Measurements from ENCODE around the gene TMC1.
"Not testable (repeated sequence)": the region's sequence is repeated elsewhere in the genome, so short reads cannot be mapped to it uniquely, and the experiment has no call there.

The TMC1 gene

DNA sequence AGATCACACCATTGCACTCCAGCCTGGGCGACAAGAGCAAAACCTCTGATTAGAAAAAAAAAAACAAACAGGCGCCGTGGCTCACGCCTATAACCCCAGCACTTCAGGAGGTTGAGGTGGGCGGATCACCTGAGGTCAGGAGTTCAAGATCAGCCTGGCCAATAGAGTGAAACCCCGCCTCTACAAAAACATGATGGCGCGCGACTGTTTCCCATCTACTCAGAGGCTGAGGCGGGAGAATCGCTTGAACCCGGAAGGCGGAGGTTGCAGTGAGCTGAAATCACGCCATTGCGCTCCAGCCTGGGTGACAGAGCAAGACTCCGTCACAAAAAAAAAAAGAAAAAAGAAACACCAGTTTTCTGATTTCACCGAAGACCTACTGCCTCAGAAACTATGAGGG lies at the start of gene TMC1:
TSS of gene TMC1 (plus strand) at position 193 of the 400 bp plus-strand sequence. CDS start 127,041 bp downstream, outside the sequence.
- not testable (repeated sequence) for H3K4me3 ChIP-seq (ENCODE audit: low read depth, low read length); DNase-seq (ENCODE audit: low read depth)

DNA sequence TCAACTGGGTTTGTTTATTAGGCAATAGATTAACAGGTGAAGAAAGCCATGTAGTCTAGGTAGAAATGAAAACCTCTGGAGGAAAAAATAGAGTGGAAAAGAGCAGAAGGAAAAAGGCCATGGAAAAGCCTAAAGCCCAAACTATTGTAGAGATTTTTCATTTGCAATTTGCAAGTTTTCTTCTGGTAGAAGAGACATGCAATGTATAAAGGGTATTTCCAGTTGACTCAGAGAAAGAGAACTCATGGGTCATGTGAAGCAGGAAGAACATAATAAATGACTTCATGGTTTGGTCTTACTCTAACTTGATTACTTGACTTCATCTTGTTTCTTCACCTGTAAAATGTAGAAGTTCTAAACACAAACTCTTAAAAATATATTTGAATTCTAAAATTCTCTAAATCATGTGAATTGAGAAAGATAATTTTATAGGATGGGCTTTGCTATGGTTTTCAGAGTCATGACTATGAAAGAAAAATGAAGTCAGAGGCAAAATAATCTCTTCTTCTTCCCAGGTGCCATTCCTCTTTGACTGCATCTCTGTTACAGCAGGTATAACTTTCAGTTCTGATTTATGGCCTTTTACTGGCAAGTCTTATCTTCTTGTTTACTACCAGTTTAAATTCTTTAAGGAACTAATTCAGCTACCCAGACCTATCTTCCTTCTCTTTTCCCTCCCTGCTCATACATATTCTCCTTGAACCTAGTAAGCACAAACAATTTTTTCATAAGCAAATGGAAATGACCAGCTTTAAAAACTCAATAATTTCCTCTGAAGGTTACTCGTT lies 47.7 kb upstream of the TMC1 start:
- H3K4me3 ChIP-seq (ENCODE audit: low read depth, low read length) = no peak overlapping the region
- DNase-seq (ENCODE audit: low read depth) = peak; percentile 33

DNA sequence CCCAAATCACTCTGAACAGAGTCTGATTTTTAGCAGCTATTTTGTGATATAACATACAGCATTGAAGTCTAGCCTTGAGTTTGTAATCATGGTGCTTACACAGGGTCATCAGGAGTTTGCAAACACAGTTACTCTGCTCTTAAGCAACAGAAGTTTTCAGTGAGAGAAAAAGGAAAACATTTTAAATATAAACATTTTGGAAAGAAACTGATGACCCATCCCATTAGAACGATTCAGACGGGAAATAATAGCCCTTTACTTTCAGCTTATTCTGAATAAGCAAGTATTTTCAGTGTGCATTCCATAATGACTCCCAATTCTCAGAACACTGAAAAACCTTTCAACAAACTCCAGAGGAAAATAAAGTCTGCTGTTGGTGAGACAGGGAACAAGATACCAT lies 46.7 kb upstream of the TMC1 start:
- DNase-seq (ENCODE audit: low read depth) = no peak
- no peak overlapping the region for H3K4me3 ChIP-seq (ENCODE audit: low read depth, low read length)

DNA sequence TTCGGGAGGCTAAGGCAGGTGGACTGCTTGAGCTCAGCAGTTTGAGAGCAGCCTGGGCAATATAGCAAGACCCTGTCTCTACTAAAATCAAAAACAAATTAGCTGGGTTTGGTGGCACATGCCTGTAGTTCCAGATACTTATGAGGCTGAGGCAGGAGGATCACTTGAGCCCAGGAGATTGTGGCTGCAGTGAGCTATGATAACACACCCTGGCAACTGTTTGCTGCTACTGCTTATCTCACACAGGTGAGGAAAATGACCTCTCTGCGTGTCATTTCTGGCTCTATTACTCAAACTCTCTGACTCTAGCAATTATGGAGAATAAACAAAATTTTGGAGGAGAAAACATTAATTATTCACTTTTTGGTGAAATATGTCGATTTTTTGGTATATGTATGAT lies 45.3 kb upstream of the TMC1 start:
- DNase-seq (ENCODE audit: low read depth) = no peak
- H3K4me3 ChIP-seq (ENCODE audit: low read depth, low read length) = no peak overlapping the region

DNA sequence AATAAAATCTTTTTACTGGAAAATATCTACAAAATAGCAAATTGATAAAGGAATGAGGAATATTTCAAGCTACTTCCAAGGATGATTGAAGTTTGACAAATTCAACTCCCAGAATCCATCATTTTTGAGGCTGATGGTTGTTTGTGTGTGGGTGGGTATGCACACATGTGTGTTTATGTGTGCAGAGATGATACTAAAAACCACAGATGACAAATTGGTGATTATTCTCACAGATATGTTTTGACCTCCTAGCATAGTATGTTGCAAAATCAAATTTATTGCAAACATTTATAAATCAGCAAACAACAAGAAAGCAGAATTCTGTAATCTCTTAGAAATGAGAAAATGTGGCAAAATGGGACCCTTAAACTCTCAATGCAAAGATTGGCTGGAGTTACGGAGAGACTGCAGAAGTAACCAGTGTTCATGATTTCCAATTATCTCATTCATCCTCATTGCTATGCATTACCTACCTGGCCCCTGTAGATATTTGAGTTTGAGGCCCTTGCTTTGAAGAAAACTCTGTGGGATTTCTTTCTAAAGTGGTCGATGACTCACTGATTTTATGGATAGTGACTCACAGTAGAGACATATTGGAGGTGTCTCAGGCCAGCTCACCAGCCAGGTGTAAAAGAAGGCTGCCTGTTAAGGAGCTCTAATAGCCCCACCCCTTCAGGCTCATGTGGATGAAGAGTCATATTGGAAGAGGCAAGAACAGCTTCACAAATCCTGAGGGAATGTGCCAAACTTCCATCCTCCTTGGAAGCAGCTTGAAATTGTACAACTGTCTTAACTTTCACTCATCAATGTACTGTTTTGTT lies 44.6 kb upstream of the TMC1 start:
- DNase-seq (ENCODE audit: low read depth) = peak; percentile 25
- no peak overlapping the region for H3K4me3 ChIP-seq (ENCODE audit: low read depth, low read length)

DNA sequence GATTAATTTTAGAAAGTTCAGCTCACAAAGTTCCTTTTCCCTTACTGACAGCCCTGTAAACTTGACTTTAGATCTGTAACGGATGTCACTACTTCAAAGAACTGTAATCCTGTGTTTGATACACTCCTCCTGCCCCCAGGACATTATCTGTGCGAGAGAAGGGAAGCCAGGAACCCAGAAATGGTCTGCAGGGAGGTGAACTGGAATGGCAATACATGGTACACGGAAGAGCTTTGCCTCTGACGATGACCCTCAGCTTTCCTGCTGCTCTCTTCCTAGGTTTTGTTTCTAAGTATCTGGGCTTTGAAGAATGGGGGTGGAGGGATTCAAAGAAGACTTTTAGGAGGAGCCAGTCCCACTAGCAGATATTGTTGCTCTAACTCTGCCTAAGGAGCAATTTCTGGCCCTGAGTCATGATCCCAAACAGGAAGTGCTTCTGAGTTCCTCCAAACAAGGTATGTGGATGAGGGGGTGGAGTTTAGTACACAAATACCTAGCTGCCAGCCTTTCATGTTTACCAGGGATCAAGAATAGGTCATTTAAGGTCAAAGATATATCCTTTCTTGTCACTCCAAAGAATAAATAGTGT lies 43.4 kb upstream of the TMC1 start:
- no peak overlapping the region for H3K4me3 ChIP-seq (ENCODE audit: low read depth, low read length)
- no peak for DNase-seq (ENCODE audit: low read depth)

DNA sequence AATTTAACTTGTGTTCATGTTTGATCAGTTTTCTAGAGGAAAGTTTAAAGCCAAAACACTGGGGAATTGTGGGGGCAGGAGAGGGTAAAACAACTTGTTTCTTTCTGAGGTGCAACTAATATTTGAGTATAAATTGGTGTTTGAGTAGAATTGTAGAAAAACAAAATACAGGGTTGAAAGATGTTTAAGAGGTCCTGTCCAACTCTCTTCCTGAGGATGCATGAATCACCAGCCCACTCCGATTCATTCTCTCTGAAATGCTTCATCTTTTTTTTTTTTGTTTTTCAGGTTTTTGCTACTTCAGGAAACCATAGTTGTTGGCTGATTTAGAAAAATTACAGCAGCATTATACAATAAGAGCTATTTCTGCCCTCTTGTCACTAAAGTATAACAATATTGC lies 42.4 kb upstream of the TMC1 start:
- DNase-seq (ENCODE audit: low read depth) = no peak

DNA sequence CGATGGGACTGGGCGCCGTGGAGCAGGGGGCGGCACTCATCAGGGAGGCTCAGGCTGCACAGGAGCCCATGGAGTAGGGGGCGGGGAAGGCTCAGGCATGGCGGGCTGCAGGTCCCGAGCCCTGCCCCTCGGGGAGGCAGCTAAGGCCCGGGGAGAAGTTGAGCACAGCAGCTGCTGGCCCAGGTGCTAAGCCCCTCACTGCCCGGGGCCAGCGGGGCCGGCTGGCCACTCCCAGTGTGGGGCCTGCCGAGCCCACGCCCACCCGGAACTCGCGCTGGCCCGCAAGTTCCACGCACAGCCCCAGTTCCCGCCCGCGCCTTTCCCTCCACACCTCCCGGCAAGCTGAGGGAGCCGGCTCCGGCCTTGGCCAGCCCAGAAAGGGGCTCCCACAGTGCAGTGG lies 41.1 kb upstream of the TMC1 start:
- DNase-seq (ENCODE audit: low read depth); H3K4me3 ChIP-seq (ENCODE audit: low read depth, low read length): not testable (repeated sequence)

More for the DNA sequence above, 42.4 kb upstream of the TMC1 start:
- no peak overlapping the region for H3K4me3 ChIP-seq (ENCODE audit: low read depth, low read length)

DNA sequence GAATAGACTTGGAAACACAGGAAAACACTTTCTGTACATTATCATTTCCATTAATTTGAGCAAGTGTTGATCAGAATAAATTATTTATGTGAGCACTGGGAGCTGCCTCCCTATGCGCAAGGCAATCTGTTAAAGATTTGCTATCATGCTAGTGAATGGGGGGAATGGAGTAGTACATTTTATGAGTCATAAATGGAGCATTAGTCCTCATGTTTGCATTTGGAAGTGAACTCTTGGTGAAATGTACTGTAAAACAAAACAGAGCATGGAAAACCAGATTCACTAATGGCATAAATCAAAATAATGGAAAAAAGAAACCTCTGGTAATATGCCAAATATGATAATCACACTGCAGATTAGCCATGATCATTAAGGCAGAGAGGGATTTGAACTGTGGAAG lies 40.5 kb upstream of the TMC1 start:
- H3K4me3 ChIP-seq (ENCODE audit: low read depth, low read length) = no peak overlapping the region
- no peak for DNase-seq (ENCODE audit: low read depth)

DNA sequence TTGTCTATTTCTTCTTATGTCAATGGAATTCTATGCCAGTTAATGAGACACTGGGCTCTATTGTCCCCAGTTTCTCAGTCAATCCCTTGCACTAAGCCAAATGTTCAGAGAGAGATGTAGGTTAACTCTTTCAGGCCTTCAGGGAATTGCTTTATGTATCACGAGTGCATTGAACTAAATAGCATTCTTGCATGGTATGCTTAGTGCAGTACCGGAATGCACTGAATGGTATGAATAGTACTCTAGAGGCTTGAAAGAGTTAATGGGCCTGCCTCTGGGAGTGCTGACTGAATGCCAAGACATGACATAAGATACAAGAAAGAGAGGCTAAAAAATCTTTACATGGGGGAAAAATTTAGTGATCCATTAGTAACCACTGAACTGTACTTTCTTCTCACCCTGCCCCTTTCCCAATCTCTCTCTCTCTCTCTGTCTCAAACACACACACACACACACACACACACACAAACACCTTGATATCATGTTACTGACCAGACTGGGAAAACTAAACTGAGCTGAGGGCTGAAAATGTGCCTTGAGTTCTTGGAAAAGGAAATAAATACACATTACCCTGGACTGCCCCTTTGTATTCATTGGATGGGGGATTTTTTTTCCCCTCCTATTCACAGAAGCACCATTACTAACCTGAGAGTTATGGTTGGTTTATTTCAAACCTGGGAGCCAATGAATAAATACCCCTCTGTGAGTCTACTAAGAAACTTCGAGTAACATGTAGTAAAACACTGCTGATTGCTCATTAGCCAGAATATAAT lies 35.4 kb upstream of the TMC1 start:
- no peak overlapping the region for H3K4me3 ChIP-seq (ENCODE audit: low read depth, low read length)
- no peak for DNase-seq (ENCODE audit: low read depth)

DNA sequence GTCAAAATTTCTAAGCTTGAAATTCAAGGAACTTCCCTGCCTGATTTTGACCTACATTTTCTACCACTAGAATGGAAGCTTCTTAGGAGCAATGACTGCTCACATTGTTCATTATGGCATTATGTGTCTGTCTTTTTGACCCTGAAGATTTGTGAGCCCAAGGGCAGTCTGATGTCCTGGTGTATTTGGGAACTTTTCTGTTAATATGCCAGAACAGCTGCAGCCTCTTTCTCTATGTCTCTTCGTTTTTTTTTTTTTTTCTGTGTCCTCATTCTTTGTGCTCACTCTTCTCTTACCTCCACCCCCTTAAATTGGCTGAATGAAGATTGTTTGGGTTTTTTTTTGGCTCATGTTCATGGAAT lies 34.8 kb upstream of the TMC1 start:
- DNase-seq (ENCODE audit: low read depth) = no peak
- H3K4me3 ChIP-seq (ENCODE audit: low read depth, low read length) = no peak overlapping the region

DNA sequence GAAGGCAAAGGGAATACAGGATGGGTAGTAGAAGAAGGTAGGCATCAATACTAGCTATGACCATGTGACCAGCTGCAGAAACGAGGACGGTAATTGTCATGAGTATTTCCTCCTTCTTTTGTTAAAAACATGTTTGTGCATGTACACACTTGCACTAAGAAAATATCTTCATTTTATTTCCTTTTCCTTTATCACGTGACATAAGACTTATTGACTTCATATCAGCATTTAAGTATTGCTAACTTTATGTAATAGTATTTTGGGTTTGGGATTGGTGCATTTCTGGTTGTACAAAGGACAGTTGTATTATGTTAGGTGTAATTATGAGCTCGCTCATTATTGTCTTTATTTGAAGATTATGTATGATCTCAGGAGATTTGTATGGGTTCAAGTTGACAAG lies 33.7 kb upstream of the TMC1 start:
- not testable (repeated sequence) for DNase-seq (ENCODE audit: low read depth); H3K4me3 ChIP-seq (ENCODE audit: low read depth, low read length)

DNA sequence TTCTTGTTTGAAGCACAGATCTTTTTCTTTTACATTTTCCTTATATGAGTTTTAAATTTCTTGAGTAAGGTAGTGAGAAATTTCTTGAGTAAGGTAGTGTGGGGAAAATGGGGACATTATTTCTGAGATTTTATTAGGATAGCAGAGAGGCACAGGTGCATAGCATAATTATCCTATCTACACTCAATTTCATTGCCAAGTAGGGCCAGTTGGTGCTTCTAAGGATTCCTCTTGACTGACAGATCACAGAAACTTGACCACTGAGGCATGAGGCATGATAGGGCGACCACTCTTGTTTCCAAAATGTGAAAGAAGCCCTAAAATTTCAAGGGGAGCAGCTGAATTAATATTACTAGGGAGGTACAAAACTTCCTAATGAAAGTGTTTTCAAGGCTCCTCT lies 31.4 kb upstream of the TMC1 start:
- DNase-seq (ENCODE audit: low read depth) = no peak
- H3K4me3 ChIP-seq (ENCODE audit: low read depth, low read length) = no peak overlapping the region

DNA sequence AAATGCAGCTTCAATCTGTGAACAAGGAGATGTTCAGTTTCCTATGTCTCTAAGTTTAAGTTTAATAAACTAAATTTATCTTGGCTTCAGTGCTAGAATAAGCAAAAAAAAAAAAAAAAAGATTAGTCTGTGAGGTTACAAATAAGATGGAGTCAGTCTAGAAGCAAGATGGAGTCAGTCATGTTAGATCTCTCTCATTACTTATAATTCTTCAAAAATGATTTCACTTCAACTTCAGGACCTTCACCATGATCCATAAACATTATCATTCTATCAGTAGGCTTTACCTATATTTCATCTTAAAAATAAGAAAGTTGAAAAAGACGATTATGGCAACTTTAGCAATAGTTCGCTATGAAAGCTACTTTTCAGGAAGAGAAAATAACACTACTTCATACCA lies 30.2 kb upstream of the TMC1 start:
- no peak for DNase-seq (ENCODE audit: low read depth)
- no peak overlapping the region for H3K4me3 ChIP-seq (ENCODE audit: low read depth, low read length)

DNA sequence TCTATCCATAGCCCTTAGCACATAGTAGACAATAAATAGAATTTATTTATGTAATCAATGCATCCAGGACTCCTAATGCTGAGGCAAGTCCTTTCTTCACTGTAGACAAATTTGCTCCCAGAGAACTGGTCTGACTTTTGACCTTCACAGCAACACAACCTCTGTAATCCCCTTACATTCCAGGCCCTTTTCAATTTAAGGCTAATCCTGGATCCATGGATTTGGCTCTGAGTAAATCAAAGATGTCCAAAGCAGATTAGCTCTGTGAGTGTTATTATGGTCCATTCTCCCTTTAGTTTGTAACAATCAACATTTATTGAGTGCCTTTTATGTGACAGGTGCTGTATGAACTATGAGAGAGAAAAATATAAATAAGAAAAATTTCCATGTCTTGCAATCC lies 27.4 kb upstream of the TMC1 start:
- DNase-seq (ENCODE audit: low read depth) = no peak
- H3K4me3 ChIP-seq (ENCODE audit: low read depth, low read length) = no peak overlapping the region

DNA sequence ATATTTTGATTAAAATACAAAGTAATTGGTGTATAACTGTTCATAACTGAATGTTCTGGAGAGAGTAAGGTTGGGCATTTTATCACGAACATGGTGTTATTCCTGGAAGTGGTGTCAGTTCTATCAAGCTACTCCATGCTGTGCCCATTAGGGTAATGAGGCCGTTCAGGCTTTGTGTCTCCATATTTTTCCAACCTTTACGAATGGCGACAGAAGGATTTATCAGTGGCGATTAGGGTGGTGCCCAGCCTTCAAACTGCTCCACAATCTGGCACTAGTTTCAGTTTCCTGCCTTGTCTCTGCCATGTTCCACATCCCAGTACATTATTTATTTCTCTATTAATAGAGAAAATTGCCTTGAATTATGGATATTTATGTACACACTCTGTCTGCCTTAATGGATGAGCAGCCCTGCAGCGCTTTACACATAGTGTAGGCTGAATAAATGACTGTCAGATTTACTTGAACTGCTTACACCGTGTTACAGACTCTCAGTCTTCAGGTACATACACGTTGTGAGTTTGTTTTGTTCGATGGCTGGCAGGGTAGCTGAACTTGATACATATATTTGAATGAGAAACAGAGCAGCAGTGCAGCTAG lies 23.9 kb upstream of the TMC1 start:
- no peak for DNase-seq (ENCODE audit: low read depth)
- H3K4me3 ChIP-seq (ENCODE audit: low read depth, low read length) = no peak overlapping the region

DNA sequence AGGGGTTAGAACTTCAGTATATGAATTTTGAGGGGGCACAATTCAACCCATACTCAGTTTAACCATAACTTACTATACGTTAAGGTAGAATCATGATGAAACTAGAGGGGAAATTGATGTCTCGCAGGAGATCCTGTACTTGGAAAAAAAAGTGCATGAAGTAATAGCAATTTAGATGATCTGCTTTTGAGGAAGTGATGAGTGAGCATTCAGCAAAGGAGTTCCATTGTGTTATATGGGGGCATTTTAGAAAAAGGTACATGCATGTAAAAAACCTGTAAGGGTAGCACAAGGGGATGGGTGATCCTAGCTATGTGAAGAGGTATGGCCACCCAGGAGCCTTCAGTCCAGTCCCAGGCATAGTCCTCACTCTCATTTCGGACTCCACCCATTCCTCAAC lies 14.8 kb upstream of the TMC1 start:
- DNase-seq (ENCODE audit: low read depth) = no peak
- H3K4me3 ChIP-seq (ENCODE audit: low read depth, low read length) = no peak overlapping the region

DNA sequence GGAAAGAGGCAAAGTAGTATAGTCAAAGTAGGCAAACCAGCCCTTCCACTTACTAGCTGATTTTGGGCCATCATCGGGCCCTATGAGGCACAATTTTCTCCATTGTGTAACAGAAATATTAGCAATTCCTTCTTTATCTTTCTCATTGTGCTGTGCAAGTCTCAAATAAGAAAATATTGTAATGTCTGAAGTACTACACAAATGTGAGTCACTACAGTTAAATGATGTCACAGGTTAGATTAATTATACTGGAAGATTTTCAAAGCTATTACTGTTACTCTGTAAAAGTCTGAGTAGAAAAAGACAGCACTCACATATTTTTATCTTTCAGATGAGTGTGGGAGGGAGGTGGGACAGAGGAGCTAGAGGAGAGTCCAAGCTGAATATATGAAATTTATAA lies 12.4 kb upstream of the TMC1 start:
- DNase-seq (ENCODE audit: low read depth) = no peak
- no peak overlapping the region for H3K4me3 ChIP-seq (ENCODE audit: low read depth, low read length)

DNA sequence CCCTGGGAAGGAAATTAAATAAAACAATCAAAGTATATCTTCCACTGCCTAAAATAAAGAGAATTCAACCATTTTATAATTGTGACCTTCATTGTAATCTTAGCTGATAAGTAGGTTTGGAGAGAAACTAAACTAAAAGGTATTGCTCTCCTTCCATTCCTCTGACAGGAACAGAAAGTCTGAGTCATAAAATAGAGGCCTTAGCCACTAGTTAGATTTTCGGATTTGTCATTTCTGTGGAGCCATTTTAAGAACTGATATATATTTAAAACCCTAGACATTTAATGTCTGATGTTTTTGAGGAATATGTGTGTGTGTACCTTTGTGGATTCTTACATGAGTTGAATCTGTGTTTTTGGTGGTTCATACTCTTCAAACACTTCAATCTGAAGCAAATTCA lies 11.8 kb upstream of the TMC1 start:
- DNase-seq (ENCODE audit: low read depth) = no peak

More for the DNA sequence above, 11.8 kb upstream of the TMC1 start:
- H3K4me3 ChIP-seq (ENCODE audit: low read depth, low read length) = no peak overlapping the region
